GM18508 (cell line): ENCODE results near the gene PALLD.

Experiments used
- ATAC-seq: cut with Tn5 transposase; IDR thresholded peaks from one replicate; pipeline ENCODE4 v1.9.1; 2021; ENCODE audit warnings: moderate number of reproducible peaks; ENCODE audit not compliant: insufficient read depth, unreplicated experiment

The PALLD gene

GRCh38 chr4:168773388-168774195, 276.7 kb downstream of the PALLD start:
- ATAC-seq, result no peak

- no peak for ATAC-seq
Measured at GRCh38 chr4:168776382-168776781, 279.5 kb downstream of the PALLD start.

GRCh38 chr4:168777277-168777965, 280.6 kb downstream of the PALLD start:
- ATAC-seq, result no peak

- ATAC-seq, result no peak
Measured at GRCh38 chr4:168781341-168781740, 284.5 kb downstream of the PALLD start.

- no peak for ATAC-seq
Measured at GRCh38 chr4:168781926-168782325, 285.1 kb downstream of the PALLD start.

- no peak for ATAC-seq
Measured at GRCh38 chr4:168782439-168782838, 285.6 kb downstream of the PALLD start.

- no peak for ATAC-seq
Measured at GRCh38 chr4:168784786-168785461, 288.1 kb downstream of the PALLD start.

- ATAC-seq, result no peak
Measured at GRCh38 chr4:168787334-168787733, 290.5 kb downstream of the PALLD start.

GRCh38 chr4:168787801-168788595, 291.1 kb downstream of the PALLD start:
- ATAC-seq, result no peak

- ATAC-seq, result no peak
Measured at GRCh38 chr4:168790898-168791297, 294.0 kb downstream of the PALLD start.

GRCh38 chr4:168791376-168791775, 294.5 kb downstream of the PALLD start:
- no peak for ATAC-seq

GRCh38 chr4:168793542-168793941, 296.7 kb downstream of the PALLD start:
- ATAC-seq, result no peak

GRCh38 chr4:168794092-168794707, 297.3 kb downstream of the PALLD start:
- no peak for ATAC-seq

GRCh38 chr4:168794881-168795280, 298.0 kb downstream of the PALLD start:
- no peak for ATAC-seq

GRCh38 chr4:168795346-168795745, 298.5 kb downstream of the PALLD start:
- ATAC-seq, result no peak

GRCh38 chr4:168796362-168797106, 299.7 kb downstream of the PALLD start:
- ATAC-seq, result no peak

GRCh38 chr4:168797194-168797593, 300.3 kb downstream of the PALLD start:
- no peak for ATAC-seq

GRCh38 chr4:168797738-168798375, 301.0 kb downstream of the PALLD start:
- no peak for ATAC-seq

GRCh38 chr4:168800926-168801325, 304.1 kb downstream of the PALLD start:
- ATAC-seq, result no peak
